ENCODE results near the gene PDS5A. TPM values are rescaled to one million over a fixed set of nuclear protein-coding genes. Genes with fewer than 3 reads are reported as not detected.
A peak's percentile ranks its signal among the peaks of the same experiment; 100 is the strongest.

The PDS5A gene
- total and polyA plus RNA-seq, 2 donors (not counting 1 experiment from before 2014, with no cell fraction given), result 46.9 to 74.0 TPM

DNA sequence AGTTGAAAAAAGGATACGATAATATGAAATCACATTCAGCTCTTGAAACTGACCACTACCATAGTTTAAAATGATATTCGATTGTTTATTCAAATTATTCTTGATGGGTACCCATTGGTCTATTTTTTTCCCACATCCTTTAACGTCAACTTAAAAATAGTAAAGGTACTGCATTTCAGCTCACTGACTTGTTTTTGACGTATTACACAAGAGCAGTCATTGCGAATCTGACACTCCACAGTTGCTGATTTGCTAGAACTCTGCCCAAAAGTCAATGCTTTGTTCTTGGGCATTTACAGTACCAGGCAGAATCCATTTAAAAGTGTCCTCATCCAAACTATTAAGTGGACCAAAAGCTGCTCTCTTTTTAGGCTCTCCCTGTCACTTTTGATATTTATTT lies 1.2 kb upstream of the PDS5A start:
- no peak overlapping the region for H2AFZ ChIP-seq (ENCODE audit: low read length)
- H3K4me1 ChIP-seq (ENCODE audit: control insufficient read depth, extremely low read depth, insufficient read depth, low read length), result no peaks in the 10 kb centered on the region

GRCh38 chr4:39978378-39978775 lies 666 bp upstream of the PDS5A start:
- Histone ChIP-seq H3K36me3 (ENCODE audit: control insufficient read depth, insufficient read depth, low read length) (peaks cover 3% of the 10 kb centered on the region), H3K4me1 (ENCODE audit: control insufficient read depth, extremely low read depth, insufficient read depth, low read length) (no peaks in the 10 kb centered on the region), H4K20me1 (ENCODE audit: control insufficient read depth, extremely low read depth, insufficient read depth, low read length) (no peaks in the 10 kb centered on the region), H3K27me3 (ENCODE audit: control insufficient read depth, insufficient read depth, low read length) (no peaks in the 10 kb centered on the region), H3K79me2 (ENCODE audit: control insufficient read depth, insufficient read depth, low read length) (peaks cover 35% of the 10 kb centered on the region), H3K9ac (ENCODE audit: insufficient read depth, low read length) (no peak overlapping the region), H3K9me3 (ENCODE audit: control insufficient read depth, insufficient read depth, low read depth, low read length) (no peaks in the 10 kb centered on the region), H3K27ac (ENCODE audit: insufficient read depth, low read length) (peak overlapping the region; percentile 54), H3K4me2 (ENCODE audit: extremely low read depth, insufficient read depth, low read length) (peak overlapping the region; percentile 67), H3K4me3 (replicated peaks in 1 of 4; ENCODE audit: control extremely low read depth in 1 of 4, insufficient read depth in 1 of 4, low read depth in 3 of 4, low read length in 4 of 4) (peak overlapping the region; percentile 42 to 89 (median 72)), H2AFZ (ENCODE audit: low read length) (peak overlapping the region; percentile 79)
- no peak for DNase-seq (ENCODE audit: low read depth in 2 of 2)
- TF ChIP-seq EZH2 (IDR thresholded peaks at IDR 0.05; ENCODE audit: low read length, missing control alignments) (no peak), CTCF (conservative IDR thresholded peaks at IDR 0.05 in 1 of 2, IDR thresholded peaks at IDR 0.05 in 1 of 2; ENCODE audit: low read depth in 1 of 2, low read length in 2 of 2) (no peak)

More for the DNA sequence above, 1.2 kb upstream of the PDS5A start:
- H3K9me3 ChIP-seq (ENCODE audit: control insufficient read depth, insufficient read depth, low read depth, low read length), result no peaks in the 10 kb centered on the region
- TF ChIP-seq CTCF (conservative IDR thresholded peaks at IDR 0.05 in 1 of 2, IDR thresholded peaks at IDR 0.05 in 1 of 2; ENCODE audit: low read depth in 1 of 2, low read length in 2 of 2), result no peak
- no peak for TF ChIP-seq EZH2 (IDR thresholded peaks at IDR 0.05; ENCODE audit: low read length, missing control alignments)
- no peaks in the 10 kb centered on the region for H3K36me3 ChIP-seq (ENCODE audit: control insufficient read depth, insufficient read depth, low read length)
- no peak for DNase-seq (ENCODE audit: low read depth in 2 of 2)
- no peak overlapping the region for H3K9ac ChIP-seq (ENCODE audit: insufficient read depth, low read length)
- H3K4me3 ChIP-seq (replicated peaks in 1 of 4; ENCODE audit: control extremely low read depth in 1 of 4, insufficient read depth in 1 of 4, low read depth in 3 of 4, low read length in 4 of 4), result no peak overlapping the region
- no peak overlapping the region for H3K4me2 ChIP-seq (ENCODE audit: extremely low read depth, insufficient read depth, low read length)
- no peaks in the 10 kb centered on the region for H4K20me1 ChIP-seq (ENCODE audit: control insufficient read depth, extremely low read depth, insufficient read depth, low read length)
- H3K79me2 ChIP-seq (ENCODE audit: control insufficient read depth, insufficient read depth, low read length), result peaks cover 30% of the 10 kb centered on the region
- no peak overlapping the region for H3K27ac ChIP-seq (ENCODE audit: insufficient read depth, low read length)
- H3K27me3 ChIP-seq (ENCODE audit: control insufficient read depth, insufficient read depth, low read length), result no peaks in the 10 kb centered on the region

- Histone ChIP-seq H3K27ac (ENCODE audit: insufficient read depth, low read length) (peak overlapping the region; percentile 81), H3K4me3 (replicated peaks in 1 of 4; ENCODE audit: control extremely low read depth in 1 of 4, insufficient read depth in 1 of 4, low read depth in 3 of 4, low read length in 4 of 4) (peak overlapping the region; percentile 74 to 89 (median 82)), H3K9me3 (ENCODE audit: control insufficient read depth, insufficient read depth, low read depth, low read length) (no peaks in the 10 kb centered on the region), H4K20me1 (ENCODE audit: control insufficient read depth, extremely low read depth, insufficient read depth, low read length) (no peaks in the 10 kb centered on the region), H3K4me2 (ENCODE audit: extremely low read depth, insufficient read depth, low read length) (peak overlapping the region; percentile 8), H3K9ac (ENCODE audit: insufficient read depth, low read length) (peak overlapping the region; percentile 90), H3K27me3 (ENCODE audit: control insufficient read depth, insufficient read depth, low read length) (no peaks in the 10 kb centered on the region), H2AFZ (ENCODE audit: low read length) (peak overlapping the region; percentile 21), H3K79me2 (ENCODE audit: control insufficient read depth, insufficient read depth, low read length) (peaks cover 43% of the 10 kb centered on the region), H3K4me1 (ENCODE audit: control insufficient read depth, extremely low read depth, insufficient read depth, low read length) (no peaks in the 10 kb centered on the region), H3K36me3 (ENCODE audit: control insufficient read depth, insufficient read depth, low read length) (peaks cover 4% of the 10 kb centered on the region)
- TF ChIP-seq EZH2 (IDR thresholded peaks at IDR 0.05; ENCODE audit: low read length, missing control alignments), result no peak
- TF ChIP-seq CTCF (conservative IDR thresholded peaks at IDR 0.05 in 1 of 2, IDR thresholded peaks at IDR 0.05 in 1 of 2; ENCODE audit: low read depth in 1 of 2, low read length in 2 of 2), result no peak
- DNase-seq (ENCODE audit: low read depth in 2 of 2), result peak; percentile 24 to 30
These were observed 694 bp downstream of the PDS5A start for GRCh38 chr4:39976945-39977488.

Data from fibroblast of lung (primary cell).